ENCODE data around the gene FGD2. TPM values are rescaled to one million over a fixed set of nuclear protein-coding genes. Genes with fewer than 3 reads are reported as not detected.
A peak's percentile ranks its signal among the peaks of the same experiment; 100 is the strongest.

The FGD2 gene
- total and polyA plus RNA-seq, 2 of the 8 experiments (the other 6 are each of a cell fraction or from before 2014, with no cell fraction given), result 0.12 to 0.32 TPM

DNA sequence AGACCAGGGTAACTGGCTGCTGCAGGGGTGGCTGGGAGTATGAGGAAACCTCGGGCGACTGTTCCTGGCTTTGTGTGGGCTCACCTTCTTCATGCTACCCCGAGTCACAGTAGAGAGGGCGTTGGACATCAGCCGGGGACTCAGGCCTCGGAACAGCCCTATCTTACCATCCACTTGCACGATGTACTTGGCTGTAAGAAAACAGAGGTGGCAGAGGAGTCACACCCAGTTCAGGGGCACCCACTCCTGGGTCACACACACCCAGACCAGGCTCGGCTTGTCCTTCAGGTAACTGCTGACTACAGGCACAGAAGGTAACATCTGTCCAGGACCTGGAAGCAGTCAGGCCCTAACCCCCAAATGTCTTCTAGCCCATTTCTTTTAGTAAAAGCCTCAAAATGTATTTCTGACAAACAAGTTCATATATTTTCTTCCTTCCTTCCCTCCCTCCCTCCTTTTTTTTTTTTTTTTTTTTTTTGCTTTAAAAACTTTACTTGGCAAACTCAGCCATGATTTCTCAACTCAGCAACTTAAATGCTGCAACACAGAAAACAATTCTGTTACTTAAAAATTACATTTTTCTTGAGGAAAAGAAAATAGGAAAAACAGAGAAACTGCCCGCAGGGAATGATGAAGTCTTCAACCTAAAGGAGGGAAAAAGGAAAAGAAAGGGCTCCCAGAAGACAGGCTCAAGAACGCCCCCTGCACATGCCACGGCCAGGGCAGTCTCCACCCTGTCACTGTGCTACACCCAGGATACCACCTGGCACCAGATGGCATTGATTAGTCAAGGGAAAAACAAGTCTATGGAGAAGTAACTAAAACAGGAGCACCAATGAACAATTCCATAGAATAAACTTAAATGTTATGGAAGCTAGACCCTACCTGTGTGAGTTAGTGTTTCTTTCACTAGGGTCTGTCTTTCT lies 26.8 kb upstream of the FGD2 start:
- Histone ChIP-seq H2BK12ac (ENCODE audit: low read depth, low read length) (no peak overlapping the region), H3K14ac (ENCODE audit: insufficient read length) (no peak overlapping the region), H3K79me1 (ENCODE audit: low read depth, low read length) (peaks cover 6% of the 10 kb centered on the region; the same call in 1 of the 2 replicates), H3K4ac (replicated peaks; ENCODE audit: insufficient read length, low read depth, low read length) (no peak overlapping the region), H3K79me2 (ENCODE audit: control insufficient read depth in 1 of 2, insufficient read depth in 2 of 2, low read length in 2 of 2) (peaks cover 10 to 57% of the 10 kb centered on the region in 2 experiments), H3K27me3 (replicated peaks in 1 of 4; ENCODE audit: control insufficient read depth in 3 of 4, extremely low read depth in 1 of 4, insufficient read depth in 3 of 4, low read length in 3 of 4) (no peaks in the 10 kb centered on the region), H2AK5ac (ENCODE audit: low read depth, low read length) (no peak overlapping the region), H3K23me2 (ENCODE audit: low read depth, low read length) (no peaks in the 10 kb centered on the region), H2BK15ac (ENCODE audit: low read length) (no peak overlapping the region), H3K56ac (replicated peaks; ENCODE audit: insufficient read length, low read depth, low read length) (no peak overlapping the region), H2BK5ac (ENCODE audit: low read depth, low read length) (no peak overlapping the region), H2BK20ac (ENCODE audit: low read length) (no peak overlapping the region), H3K4me1 (replicated peaks in 1 of 4; ENCODE audit: control insufficient read depth in 3 of 4, insufficient read depth in 4 of 4, low read length in 3 of 4) (peaks cover 6 to 14% (median 8%) of the 10 kb centered on the region in 4 experiments), H3K4me3 (ENCODE audit: extremely low read depth in 1 of 4, insufficient read depth in 2 of 4, low read depth in 3 of 4, low read length in 4 of 4) (no peak overlapping the region), H2AFZ (ENCODE audit: low read length) (no peak overlapping the region), H4K91ac (replicated peaks; ENCODE audit: insufficient read length, low read length) (no peak overlapping the region), H4K20me1 (replicated peaks in 1 of 2; ENCODE audit: control insufficient read depth in 1 of 2, insufficient read depth in 2 of 2, low read length in 2 of 2) (peaks cover 27 to 46% of the 10 kb centered on the region in 2 experiments), H3K27ac (ENCODE audit: low read depth, low read length) (no peak overlapping the region), H3K9me3 (ENCODE audit: insufficient read depth in 2 of 2, low read depth in 1 of 2, low read length in 1 of 2) (no peaks in the 10 kb centered on the region), H3K4me2 (ENCODE audit: insufficient read depth in 1 of 2, low read depth in 2 of 2, low read length in 2 of 2) (no peak overlapping the region), H2BK120ac (replicated peaks; ENCODE audit: low read depth, low read length) (no peak overlapping the region), H3K23ac (ENCODE audit: insufficient read length) (no peak overlapping the region), H4K8ac (ENCODE audit: extremely low read depth, insufficient read depth, low read length) (no peak overlapping the region), H3K36me3 (ENCODE audit: control insufficient read depth in 2 of 4, insufficient read depth in 4 of 4, low read length in 3 of 4) (peaks cover 24 to 50% (median 42%) of the 10 kb centered on the region in 4 experiments), H3K9ac (replicated peaks in 1 of 4; ENCODE audit: extremely low read depth in 1 of 4, low read depth in 3 of 4, low read length in 3 of 4) (no peak overlapping the region; a peak in 1 of 7 replicates), H3K18ac (ENCODE audit: extremely low read depth, low read length) (no peak overlapping the region), H4K5ac (ENCODE audit: insufficient read length, low read depth, low read length) (no peak overlapping the region)
- CTCF ChIA-PET (ENCODE audit: partially characterized antibody), result interaction anchor here (0.6 to 14.9 kb wide), 26 partner anchors 9 to 232 kb away, joined by 3 to 237 read pairs (median 4); partner anchors contain the start of genes C6orf89 and MTCH1
- POLR2A ChIA-PET (ENCODE audit: partially characterized antibody), result interaction anchor here (0.7 to 1.6 kb wide), 3 partner anchors 11 to 24 kb away, joined by 3 to 5 read pairs (median 3); partner anchors contain the start of gene PI16
- DNase-seq (ENCODE audit: low read depth in 1 of 2, low spot score in 2 of 2) (no peak), FAIRE-seq (no peak)
- 92% methylated on average over 11 of the region's 11 CpGs; no CpG with 5 or more reads in 1 of the 2 experiments for WGBS, 2 experiments (ENCODE audit: extremely low coverage in 1 of 2, insufficient coverage in 1 of 2, insufficient read length in 1 of 2, insufficient replicate concordance in 2 of 2, low coverage in 1 of 2, low lambda C conversion rate in 2 of 2, missing lambda C conversion rate in 1 of 2)
- TF ChIP-seq EP300 (IDR thresholded peaks at IDR 0.05; ENCODE audit: borderline replicate concordance in 1 of 2, low read depth in 2 of 2, low read length in 2 of 2), result no peak
- no peak for TF ChIP-seq CTBP2 (IDR thresholded peaks at IDR 0.05; ENCODE audit: borderline replicate concordance, insufficient read depth, insufficient read length, low read length)
- TF ChIP-seq MAFK (IDR thresholded peaks at IDR 0.05; ENCODE audit: low read depth, low read length), result no peak
- TF ChIP-seq, protein P1, sequence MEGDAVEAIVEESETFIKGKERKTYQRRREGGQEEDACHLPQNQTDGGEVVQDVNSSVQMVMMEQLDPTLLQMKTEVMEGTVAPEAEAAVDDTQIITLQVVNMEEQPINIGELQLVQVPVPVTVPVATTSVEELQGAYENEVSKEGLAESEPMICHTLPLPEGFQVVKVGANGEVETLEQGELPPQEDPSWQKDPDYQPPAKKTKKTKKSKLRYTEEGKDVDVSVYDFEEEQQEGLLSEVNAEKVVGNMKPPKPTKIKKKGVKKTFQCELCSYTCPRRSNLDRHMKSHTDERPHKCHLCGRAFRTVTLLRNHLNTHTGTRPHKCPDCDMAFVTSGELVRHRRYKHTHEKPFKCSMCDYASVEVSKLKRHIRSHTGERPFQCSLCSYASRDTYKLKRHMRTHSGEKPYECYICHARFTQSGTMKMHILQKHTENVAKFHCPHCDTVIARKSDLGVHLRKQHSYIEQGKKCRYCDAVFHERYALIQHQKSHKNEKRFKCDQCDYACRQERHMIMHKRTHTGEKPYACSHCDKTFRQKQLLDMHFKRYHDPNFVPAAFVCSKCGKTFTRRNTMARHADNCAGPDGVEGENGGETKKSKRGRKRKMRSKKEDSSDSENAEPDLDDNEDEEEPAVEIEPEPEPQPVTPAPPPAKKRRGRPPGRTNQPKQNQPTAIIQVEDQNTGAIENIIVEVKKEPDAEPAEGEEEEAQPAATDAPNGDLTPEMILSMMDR (IDR thresholded peaks at IDR 0.05; ENCODE audit: control extremely low read depth in 1 of 3, insufficient read depth in 1 of 3, low read depth in 1 of 3, low read length in 3 of 3), result peak in 1 of 3 experiments; percentile 0; a peak in 1 of 4 replicates

Measured in H1 (cell line).